ENCODE results near the gene KRTAP5-3. TPM values are rescaled to one million over a fixed set of nuclear protein-coding genes. Genes with fewer than 3 reads are reported as not detected.
"Not testable (repeated sequence)": the region's sequence is repeated elsewhere in the genome, so short reads cannot be mapped to it uniquely, and the experiment has no call there.

The KRTAP5-3 gene
- polyA plus RNA-seq, 1 donor: not detected

GRCh38 chr11:1597994-1598380 lies 10.3 kb downstream of the KRTAP5-3 start, which contains the start of gene KRTAP5-2:
Gene KRTAP5-2 (minus strand): TSS chr11:1598294. CDS start chr11:1598250, 44 bp downstream.
- H3K27ac ChIP-seq (ENCODE audit: low read length): no peak within 1 kb of the TSS
- no CpG with 5 or more reads among the region's 4 CpGs for WGBS (ENCODE audit: insufficient coverage, low lambda C conversion rate)
- H3K4me1 ChIP-seq (ENCODE audit: control insufficient read depth, insufficient read depth, low read length): peaks cover 8% of the 10 kb centered on the region
- no peak within 1 kb of the TSS for H3K4me3 ChIP-seq (ENCODE audit: low read length)
- H3K27me3 ChIP-seq (ENCODE audit: control insufficient read depth, insufficient read depth, low read length): no peaks in the 10 kb centered on the region
- no peaks in the 10 kb centered on the region for H3K9me3 ChIP-seq (ENCODE audit: control insufficient read depth, low read depth, low read length)
- H3K36me3 ChIP-seq (ENCODE audit: control insufficient read depth, insufficient read depth, low read length): no peaks in the 10 kb centered on the region
- DNase-seq: no peak

GRCh38 chr11:1597331-1597993 lies 10.8 kb downstream of the KRTAP5-3 start:
- Histone ChIP-seq H3K27me3 (ENCODE audit: control insufficient read depth, insufficient read depth, low read length) (no peaks in the 10 kb centered on the region), H3K36me3 (ENCODE audit: control insufficient read depth, insufficient read depth, low read length) (no peaks in the 10 kb centered on the region), H3K27ac (ENCODE audit: low read length) (no peak overlapping the region), H3K9me3 (ENCODE audit: control insufficient read depth, low read depth, low read length) (no peaks in the 10 kb centered on the region), H3K4me3 (ENCODE audit: low read length) (no peak overlapping the region), H3K4me1 (ENCODE audit: control insufficient read depth, insufficient read depth, low read length) (peaks cover 8% of the 10 kb centered on the region)
- no peak for DNase-seq
- WGBS (ENCODE audit: insufficient coverage, low lambda C conversion rate): no CpG with 5 or more reads among the region's 10 CpGs

GRCh38 chr11:1596576-1597121 lies 11.6 kb downstream of the KRTAP5-3 start:
- peak; percentile 37 to 69 for DNase-seq
- not testable (repeated sequence) for H3K9me3 ChIP-seq (ENCODE audit: control insufficient read depth, low read depth, low read length); H3K4me1 ChIP-seq (ENCODE audit: control insufficient read depth, insufficient read depth, low read length); H3K36me3 ChIP-seq (ENCODE audit: control insufficient read depth, insufficient read depth, low read length); H3K27ac ChIP-seq (ENCODE audit: low read length); H3K27me3 ChIP-seq (ENCODE audit: control insufficient read depth, insufficient read depth, low read length); H3K4me3 ChIP-seq (ENCODE audit: low read length)
- no CpG with 5 or more reads among the region's 19 CpGs for WGBS (ENCODE audit: insufficient coverage, low lambda C conversion rate)

- H3K36me3 ChIP-seq (ENCODE audit: control insufficient read depth, insufficient read depth, low read length); H3K27me3 ChIP-seq (ENCODE audit: control insufficient read depth, insufficient read depth, low read length); H3K9me3 ChIP-seq (ENCODE audit: control insufficient read depth, low read depth, low read length); H3K4me3 ChIP-seq (ENCODE audit: low read length); H3K4me1 ChIP-seq (ENCODE audit: control insufficient read depth, insufficient read depth, low read length); H3K27ac ChIP-seq (ENCODE audit: low read length); DNase-seq: not testable (repeated sequence)
- WGBS (ENCODE audit: insufficient coverage, low lambda C conversion rate): 40% methylated on average over 1 of the region's 11 CpGs
These were observed 12.2 kb downstream of the KRTAP5-3 start for GRCh38 chr11:1595994-1596575.

- Histone ChIP-seq H3K36me3 (ENCODE audit: control insufficient read depth, insufficient read depth, low read length) (no peaks in the 10 kb centered on the region), H3K4me3 (ENCODE audit: low read length) (no peak overlapping the region), H3K4me1 (ENCODE audit: control insufficient read depth, insufficient read depth, low read length) (peaks cover 3% of the 10 kb centered on the region), H3K27me3 (ENCODE audit: control insufficient read depth, insufficient read depth, low read length) (no peaks in the 10 kb centered on the region), H3K27ac (ENCODE audit: low read length) (no peak overlapping the region), H3K9me3 (ENCODE audit: control insufficient read depth, low read depth, low read length) (no peaks in the 10 kb centered on the region)
- WGBS (ENCODE audit: insufficient coverage, low lambda C conversion rate): no CpG with 5 or more reads among the region's 9 CpGs
- DNase-seq: no peak
These were observed 15.6 kb downstream of the KRTAP5-3 start for GRCh38 chr11:1592628-1593027.

GRCh38 chr11:1589996-1590395 lies 18.3 kb downstream of the KRTAP5-3 start:
- Histone ChIP-seq H3K9me3 (ENCODE audit: control insufficient read depth, low read depth, low read length) (no peaks in the 10 kb centered on the region), H3K27ac (ENCODE audit: low read length) (no peak overlapping the region), H3K4me3 (ENCODE audit: low read length) (no peak overlapping the region), H3K36me3 (ENCODE audit: control insufficient read depth, insufficient read depth, low read length) (no peaks in the 10 kb centered on the region), H3K27me3 (ENCODE audit: control insufficient read depth, insufficient read depth, low read length) (no peaks in the 10 kb centered on the region), H3K4me1 (ENCODE audit: control insufficient read depth, insufficient read depth, low read length) (no peaks in the 10 kb centered on the region)
- no CpG with 5 or more reads among the region's 6 CpGs for WGBS (ENCODE audit: insufficient coverage, low lambda C conversion rate)
- DNase-seq: no peak

- 30% methylated on average over 2 of the region's 10 CpGs for WGBS (ENCODE audit: insufficient coverage, low lambda C conversion rate)
- H3K36me3 ChIP-seq (ENCODE audit: control insufficient read depth, insufficient read depth, low read length); H3K9me3 ChIP-seq (ENCODE audit: control insufficient read depth, low read depth, low read length); H3K27ac ChIP-seq (ENCODE audit: low read length); H3K27me3 ChIP-seq (ENCODE audit: control insufficient read depth, insufficient read depth, low read length); H3K4me3 ChIP-seq (ENCODE audit: low read length); H3K4me1 ChIP-seq (ENCODE audit: control insufficient read depth, insufficient read depth, low read length); DNase-seq: not testable (repeated sequence)
These were observed 18.9 kb downstream of the KRTAP5-3 start for GRCh38 chr11:1589191-1589963.

GRCh38 chr11:1586699-1587098 lies 21.6 kb downstream of the KRTAP5-3 start:
- Histone ChIP-seq H3K27ac (ENCODE audit: low read length) (no peak overlapping the region), H3K4me3 (ENCODE audit: low read length) (no peak overlapping the region), H3K27me3 (ENCODE audit: control insufficient read depth, insufficient read depth, low read length) (no peaks in the 10 kb centered on the region), H3K36me3 (ENCODE audit: control insufficient read depth, insufficient read depth, low read length) (no peaks in the 10 kb centered on the region), H3K9me3 (ENCODE audit: control insufficient read depth, low read depth, low read length) (no peaks in the 10 kb centered on the region), H3K4me1 (ENCODE audit: control insufficient read depth, insufficient read depth, low read length) (no peaks in the 10 kb centered on the region)
- 100% methylated on average over 2 of the region's 2 CpGs for WGBS (ENCODE audit: insufficient coverage, low lambda C conversion rate)
- no peak for DNase-seq

GRCh38 chr11:1584661-1585370 lies 23.4 kb downstream of the KRTAP5-3 start, which contains the start of gene KRTAP5-1:
Gene KRTAP5-1 (minus strand): TSS chr11:1585283. CDS start chr11:1585249, 34 bp downstream.
- not testable (repeated sequence) for H3K9me3 ChIP-seq (ENCODE audit: control insufficient read depth, low read depth, low read length); H3K4me3 ChIP-seq (ENCODE audit: low read length); H3K27me3 ChIP-seq (ENCODE audit: control insufficient read depth, insufficient read depth, low read length); DNase-seq; H3K36me3 ChIP-seq (ENCODE audit: control insufficient read depth, insufficient read depth, low read length); H3K27ac ChIP-seq (ENCODE audit: low read length); H3K4me1 ChIP-seq (ENCODE audit: control insufficient read depth, insufficient read depth, low read length)
- no CpG with 5 or more reads among the region's 9 CpGs for WGBS (ENCODE audit: insufficient coverage, low lambda C conversion rate)

GRCh38 chr11:1582909-1583308 lies 25.4 kb downstream of the KRTAP5-3 start:
- H3K27me3 ChIP-seq (ENCODE audit: control insufficient read depth, insufficient read depth, low read length); H3K4me3 ChIP-seq (ENCODE audit: low read length); DNase-seq; H3K27ac ChIP-seq (ENCODE audit: low read length); H3K9me3 ChIP-seq (ENCODE audit: control insufficient read depth, low read depth, low read length); H3K4me1 ChIP-seq (ENCODE audit: control insufficient read depth, insufficient read depth, low read length); H3K36me3 ChIP-seq (ENCODE audit: control insufficient read depth, insufficient read depth, low read length): not testable (repeated sequence)
- 80% methylated on average over 2 of the region's 2 CpGs for WGBS (ENCODE audit: insufficient coverage, low lambda C conversion rate)

All from large intestine (tissue), 3 donors.